IMR-90 (cell line): Measurements from ENCODE around the gene KRT39. TPM values are rescaled to one million over a fixed set of nuclear protein-coding genes. Genes with fewer than 3 reads are reported as not detected.

ENCODE experiments used
- ATAC-seq: fragments of 200-7000 bp; cut with Tn5 transposase; 2 replicates; pipeline ENCODE4 v1.9.1; 2020; ENCODE audit warnings: low read depth, mild to moderate bottlenecking, moderate library complexity
- BruUV-seq: library from RNA; stranded (reverse); fragments of 400-500 nt; replicated peaks from 2 replicates; lab custom pipeline; 2021; lab: Mats Ljungman, UMichigan
- CTCF ChIA-PET: fragments of 300-600 bp; formaldehyde crosslinking; extraction: SDS; loops from one replicate; lab custom pipeline; 2021; ENCODE audit warnings: antibody characterized with exemption; lab: Yijun Ruan, JAX
- POLR2A ChIA-PET: fragments of 300-600 bp; sonication (Branson Sonifier 250); formaldehyde crosslinking; loops from one replicate; lab custom pipeline; 2022; ENCODE audit warnings: antibody characterized with exemption; ENCODE audit not compliant: unreplicated experiment; lab: Charles Lee
- DNase-seq: peaks from one replicate; pipeline ENCODE4 v3.0.0; 2013
- H2AFZ ChIP-seq: replicated peaks from 2 replicates; pipeline ENCODE3; 2013; ENCODE audit warnings: low read length, mild to moderate bottlenecking; ENCODE audit not compliant: poor library complexity
- H2AK5ac ChIP-seq: 2 replicates; pipeline ENCODE4 v1.6.1; 2013; ENCODE audit warnings: low read depth, low read length, inconsistent platforms
- H2AK9ac ChIP-seq: replicated peaks from 2 replicates; pipeline ENCODE3; 2013; ENCODE audit warnings: mild to moderate bottlenecking, low read depth, low read length, moderate library complexity; ENCODE audit not compliant: poor library complexity
- H2BK120ac ChIP-seq: 2 replicates; pipeline ENCODE4 v1.6.1; 2013; ENCODE audit warnings: low read depth, low read length, inconsistent platforms
- H2BK15ac ChIP-seq: 3 replicates; pipeline ENCODE4 v1.6.1; 2013; ENCODE audit warnings: low read depth, low read length, inconsistent platforms
- H2BK20ac ChIP-seq: 2 replicates; pipeline ENCODE4 v1.6.1; 2013; ENCODE audit warnings: low read depth, mild to moderate bottlenecking, inconsistent platforms, low read length, moderate library complexity
- H2BK5ac ChIP-seq: 2 replicates; pipeline ENCODE4 v1.6.1; 2013; ENCODE audit warnings: mild to moderate bottlenecking, low read depth, low read length, inconsistent platforms; ENCODE audit not compliant: poor library complexity, severe bottlenecking
- H3K14ac ChIP-seq: replicated peaks from 2 replicates; pipeline ENCODE4 v1.6.1; 2013; ENCODE audit warnings: low read depth, low read length, inconsistent platforms
- H3K18ac ChIP-seq: 2 replicates; pipeline ENCODE4 v1.6.1; 2013; ENCODE audit warnings: low read depth, low read length, control low read depth
- H3K23ac ChIP-seq: 2 replicates; pipeline ENCODE4 v1.6.1; 2013; ENCODE audit warnings: low read depth, low read length, inconsistent platforms
- H3K27ac ChIP-seq: 2 replicates; pipeline ENCODE4 v1.5.1; 2013; ENCODE audit warnings: mild to moderate bottlenecking, control low read depth, low read length; ENCODE audit not compliant: insufficient read depth
- H3K27me3 ChIP-seq: 2 replicates; pipeline ENCODE4 v1.6.1; 2013; ENCODE audit warnings: low read length; ENCODE audit not compliant: control insufficient read depth, insufficient read depth
- H3K36me3 ChIP-seq: 2 replicates; pipeline ENCODE4 v1.6.1; 2013; ENCODE audit warnings: low read length, mixed read lengths; ENCODE audit not compliant: control insufficient read depth, insufficient read depth
- H3K4ac ChIP-seq: 2 replicates; pipeline ENCODE4 v1.6.1; 2013; ENCODE audit warnings: low read depth, low read length, inconsistent platforms
- H3K4me1 ChIP-seq: 2 replicates; pipeline ENCODE4 v1.6.1; 2013; ENCODE audit warnings: low read length, mixed read lengths; ENCODE audit not compliant: control insufficient read depth, insufficient read depth
- H3K4me2 ChIP-seq: 2 replicates; pipeline ENCODE4 v1.6.1; 2013; ENCODE audit warnings: low read depth, mild to moderate bottlenecking, control low read depth, low read length, moderate library complexity
- H3K4me3 ChIP-seq: 2 replicates; pipeline ENCODE4 v1.5.1; 2013; ENCODE audit warnings: low read depth, mild to moderate bottlenecking, control low read depth, low read length, moderate library complexity; ENCODE audit not compliant: insufficient read depth
- H3K56ac ChIP-seq: 2 replicates; pipeline ENCODE4 v1.6.1; 2013; ENCODE audit warnings: low read length, inconsistent platforms; ENCODE audit not compliant: insufficient read depth; ENCODE audit errors: extremely low read depth
- H3K79me1 ChIP-seq, 2 experiments: 2 replicates each; pipeline ENCODE4 v1.6.1; 2013; ENCODE audit warnings: low read length in 2 of 2, inconsistent platforms in 1 of 2, low read depth in 1 of 2
- H3K9ac ChIP-seq: 2 replicates; pipeline ENCODE4 v1.6.1; 2013; ENCODE audit warnings: low read depth, low read length, control low read depth
- H3K9me1 ChIP-seq: 2 replicates; pipeline ENCODE4 v1.6.1; 2013; ENCODE audit warnings: low read length, inconsistent platforms; ENCODE audit not compliant: insufficient read depth
- H3K9me3 ChIP-seq: 2 replicates; pipeline ENCODE4 v1.6.1; 2013; ENCODE audit warnings: low read length; ENCODE audit not compliant: control insufficient read depth, insufficient read depth
- H4K20me1 ChIP-seq: 2 replicates; pipeline ENCODE4 v1.6.1; 2013; ENCODE audit warnings: low read length, inconsistent platforms; ENCODE audit not compliant: insufficient read depth
- H4K5ac ChIP-seq: 2 replicates; pipeline ENCODE4 v1.6.1; 2013; ENCODE audit warnings: mild to moderate bottlenecking, low read depth, low read length, control low read depth
- H4K8ac ChIP-seq, 2 experiments: 2 replicates each; pipeline ENCODE4 v1.6.1; 2013; ENCODE audit warnings: low read depth in 2 of 2, low read length in 2 of 2, control low read depth in 1 of 2, inconsistent platforms in 1 of 2
- H4K91ac ChIP-seq: 2 replicates; pipeline ENCODE4 v1.6.1; 2013; ENCODE audit warnings: low read depth, low read length, inconsistent platforms; ENCODE audit not compliant: insufficient read depth
- CEBPB ChIP-seq: IDR thresholded peaks from 2 replicates; pipeline ENCODE4 v1.6.1; 2012; ENCODE audit warnings: low read depth, low read length, improper control_type of control experiment
- CHD1 ChIP-seq: IDR thresholded peaks from 2 replicates; pipeline ENCODE4 v1.6.1; 2012; ENCODE audit warnings: low read depth, low read length, improper control_type of control experiment
- FOS ChIP-seq: fragments of 150-350 bp; IDR thresholded peaks from 2 replicates; pipeline ENCODE4 v1.6.1; 2016; ENCODE audit warnings: low read depth, low read length
- MAZ ChIP-seq: IDR thresholded peaks from 2 replicates; pipeline ENCODE4 v1.6.1; 2012; ENCODE audit warnings: low read depth, mild to moderate bottlenecking, low read length, improper control_type of control experiment, moderate library complexity, borderline replicate concordance
- POLR2A ChIP-seq: IDR thresholded peaks from 2 replicates; pipeline ENCODE4 v1.6.1; 2012; ENCODE audit warnings: mild to moderate bottlenecking, low read depth, low read length
- RAD21 ChIP-seq: IDR thresholded peaks from 2 replicates; pipeline ENCODE4 v1.6.1; 2012; ENCODE audit warnings: low read length, improper control_type of control experiment
- WGBS, 2 experiments: methylation state at CpG; one replicate each; pipeline versions ENCODE4 v1.1.5 to v1.1.7; 2013; ENCODE audit warnings: missing lambda C conversion rate in 2 of 2; ENCODE audit not compliant: insufficient read length in 1 of 2; ENCODE audit errors: extremely low coverage in 2 of 2; 5-methylcytosine and 5-hydroxymethylcytosine counted together
- dilution Hi-C: fragments of 300-500 bp; cut with HindIII; formaldehyde crosslinking; loops from one replicate; pipeline ENCODE4 v1.14.3; 2018; ENCODE audit warnings: low sequenced_read_pairs; ENCODE audit not compliant: unreplicated experiment
- in situ Hi-C: fragments of 300-500 bp; cut with MboI; formaldehyde crosslinking; loops from 3 replicates; pipeline ENCODE4 v1.14.3; 2019; ENCODE audit warnings: low sequenced_read_pairs, inconsistent platforms, mixed read lengths
- intact Hi-C: fragments of 100-400 bp; cut with micrococcal nuclease; formaldehyde crosslinking; loops from 2 replicates; pipeline ENCODE4 v1.10.0; 2022
- polyA plus RNA-seq, 3 experiments: library from polyadenylated mRNA; depleted of rRNA; stranded (reverse); fragments of >200 nt; gene quantifications; 2 replicates each; pipeline ENCODE4 v1.2.3, GENCODE V29; 2012; ENCODE audit warnings: low replicate concordance in 1 of 3
- total RNA-seq: library from RNA; depleted of rRNA; stranded (reverse); fragments of >200 nt; gene quantifications from 2 replicates; pipeline ENCODE4 v1.2.3, GENCODE V29; 2012
- TF ChIP-seq, protein P1 (sequence below): conservative IDR thresholded peaks from 2 replicates; pipeline ENCODE4 v1.5.1; 2012; ENCODE audit warnings: mild to moderate bottlenecking, low read depth, low read length, improper control_type of control experiment

KRT39 gene
- total and polyA plus RNA-seq, 2 of the 4 experiments (the other 2 are of a cell fraction), result 0.15 TPM; not detected in 1

DNA sequence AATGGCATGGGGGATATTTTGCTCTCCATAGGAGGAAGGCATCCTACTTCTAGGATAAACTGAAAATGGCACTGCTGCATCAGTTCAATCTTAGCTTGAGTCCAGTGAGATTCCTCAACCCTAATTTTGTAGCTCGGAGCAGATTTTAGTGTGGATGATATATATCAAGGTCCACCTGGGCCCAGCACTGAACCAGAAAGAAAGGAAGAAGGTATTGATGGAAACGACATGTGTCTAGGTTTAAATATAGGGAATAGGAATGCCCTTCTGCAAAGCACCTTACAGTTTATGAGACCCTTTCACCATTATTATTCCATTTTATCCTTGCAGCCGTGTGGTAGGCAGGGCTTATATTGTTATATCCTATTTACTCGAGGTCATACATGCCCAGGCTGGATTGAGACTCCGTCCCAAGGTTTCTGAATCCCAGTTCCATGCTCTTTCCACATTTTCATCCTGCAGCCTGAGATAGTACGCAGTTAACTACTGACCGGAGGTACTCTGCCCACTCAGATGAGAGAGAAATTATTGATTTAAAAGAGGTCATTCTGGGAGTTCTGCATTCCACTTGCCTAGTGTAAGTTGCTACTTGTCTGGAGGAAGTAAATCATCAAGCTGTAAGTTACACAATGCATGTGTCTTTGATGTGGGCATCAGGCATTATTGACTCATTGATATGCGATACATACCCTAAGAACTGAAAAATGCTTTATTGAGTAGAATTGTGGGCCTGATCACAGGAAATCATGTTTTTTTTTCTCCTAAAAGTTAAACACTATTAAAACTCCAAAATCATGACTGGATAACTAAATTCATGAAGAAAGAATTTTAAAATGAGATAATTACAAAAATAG, 10.1 kb downstream of the KRT39 start (continued):
- TF ChIP-seq CHD1 (no peak), FOS (peak; percentile 78), POLR2A (no peak), CEBPB (peak; percentile 99)

DNA sequence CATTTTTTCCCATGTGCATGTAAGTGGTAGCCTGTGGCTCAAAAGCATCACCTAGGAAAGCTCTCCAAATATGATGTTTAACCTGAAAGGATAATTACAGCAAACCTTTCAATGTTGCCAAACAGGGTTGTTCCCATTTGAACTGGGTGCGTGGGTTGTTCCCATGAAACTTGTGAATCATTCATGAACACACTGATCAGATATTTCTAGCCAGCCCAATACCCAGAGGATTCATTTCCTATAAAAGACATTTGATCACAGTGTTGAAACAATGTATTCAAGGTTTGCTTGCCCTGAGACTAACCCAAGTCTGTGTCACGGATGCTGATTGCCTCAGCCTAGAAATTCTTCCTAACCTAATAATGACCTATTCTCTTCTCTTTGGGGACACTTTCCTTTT, 12.9 kb downstream of the KRT39 start:
- ChIA-PET CTCF (no interaction called here), POLR2A (no interaction called here)
- Histone ChIP-seq H4K91ac (no peak overlapping the region), H3K4ac (peak overlapping the region; percentile 41; the same call in 1 of the 2 replicates), H4K20me1 (no peaks in the 10 kb centered on the region), H3K23ac (peak overlapping the region; percentile 41; the same call in 1 of the 2 replicates), H3K4me1 (peaks cover 16% of the 10 kb centered on the region), H3K4me3 (no peak overlapping the region), H2BK120ac (peak overlapping the region; percentile 92), H2AFZ (no peak overlapping the region), H4K8ac (peak overlapping the region in 1 of 2 experiments; percentile 64; a peak in 3 of 4 replicates), H2BK5ac (peak overlapping the region; percentile 94), H3K18ac (peak overlapping the region; percentile 74; the same call in 1 of the 2 replicates), H3K9ac (no peak overlapping the region), H2BK20ac (peak overlapping the region; percentile 78), H3K56ac (no peak overlapping the region), H2BK15ac (peak overlapping the region; percentile 10; the same call in 2 of the 3 replicates), H3K79me1 (no peaks in the 10 kb centered on the region), H2AK5ac (peak overlapping the region; percentile 47; the same call in 1 of the 2 replicates), H2AK9ac (no peak overlapping the region), H3K9me1 (peaks cover 11% of the 10 kb centered on the region), H3K14ac (no peak overlapping the region), H4K5ac (peak overlapping the region; percentile 39; the same call in 1 of the 2 replicates), H3K27ac (no peak overlapping the region), H3K36me3 (no peaks in the 10 kb centered on the region), H3K27me3 (no peaks in the 10 kb centered on the region), H3K9me3 (no peaks in the 10 kb centered on the region), H3K4me2 (no peak overlapping the region)
- in situ Hi-C loops (no loop called here), dilution Hi-C loops (no loop called here), intact Hi-C loops (no loop called here)
- TF ChIP-seq RAD21 (no peak), MAZ (no peak), FOS (peak; percentile 51; the same call in 1 of the 2 replicates)
- TF ChIP-seq, protein P1, sequence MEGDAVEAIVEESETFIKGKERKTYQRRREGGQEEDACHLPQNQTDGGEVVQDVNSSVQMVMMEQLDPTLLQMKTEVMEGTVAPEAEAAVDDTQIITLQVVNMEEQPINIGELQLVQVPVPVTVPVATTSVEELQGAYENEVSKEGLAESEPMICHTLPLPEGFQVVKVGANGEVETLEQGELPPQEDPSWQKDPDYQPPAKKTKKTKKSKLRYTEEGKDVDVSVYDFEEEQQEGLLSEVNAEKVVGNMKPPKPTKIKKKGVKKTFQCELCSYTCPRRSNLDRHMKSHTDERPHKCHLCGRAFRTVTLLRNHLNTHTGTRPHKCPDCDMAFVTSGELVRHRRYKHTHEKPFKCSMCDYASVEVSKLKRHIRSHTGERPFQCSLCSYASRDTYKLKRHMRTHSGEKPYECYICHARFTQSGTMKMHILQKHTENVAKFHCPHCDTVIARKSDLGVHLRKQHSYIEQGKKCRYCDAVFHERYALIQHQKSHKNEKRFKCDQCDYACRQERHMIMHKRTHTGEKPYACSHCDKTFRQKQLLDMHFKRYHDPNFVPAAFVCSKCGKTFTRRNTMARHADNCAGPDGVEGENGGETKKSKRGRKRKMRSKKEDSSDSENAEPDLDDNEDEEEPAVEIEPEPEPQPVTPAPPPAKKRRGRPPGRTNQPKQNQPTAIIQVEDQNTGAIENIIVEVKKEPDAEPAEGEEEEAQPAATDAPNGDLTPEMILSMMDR, result no peak
- ATAC-seq (no peak), DNase-seq (peak; percentile 94)
- WGBS, 2 experiments, result no CpG with 5 or more reads among the region's 2 CpGs
- no TSS peak for BruUV-seq
